GM21528 (cell line): ENCODE results near the gene DHX15.

Experiments
- ATAC-seq: cut with Tn5 transposase; IDR thresholded peaks from one replicate; pipeline ENCODE4 v1.9.1; 2021; ENCODE audit warnings: mild to moderate bottlenecking, moderate library complexity; ENCODE audit not compliant: unreplicated experiment, low FRiP score

DHX15 gene

DNA sequence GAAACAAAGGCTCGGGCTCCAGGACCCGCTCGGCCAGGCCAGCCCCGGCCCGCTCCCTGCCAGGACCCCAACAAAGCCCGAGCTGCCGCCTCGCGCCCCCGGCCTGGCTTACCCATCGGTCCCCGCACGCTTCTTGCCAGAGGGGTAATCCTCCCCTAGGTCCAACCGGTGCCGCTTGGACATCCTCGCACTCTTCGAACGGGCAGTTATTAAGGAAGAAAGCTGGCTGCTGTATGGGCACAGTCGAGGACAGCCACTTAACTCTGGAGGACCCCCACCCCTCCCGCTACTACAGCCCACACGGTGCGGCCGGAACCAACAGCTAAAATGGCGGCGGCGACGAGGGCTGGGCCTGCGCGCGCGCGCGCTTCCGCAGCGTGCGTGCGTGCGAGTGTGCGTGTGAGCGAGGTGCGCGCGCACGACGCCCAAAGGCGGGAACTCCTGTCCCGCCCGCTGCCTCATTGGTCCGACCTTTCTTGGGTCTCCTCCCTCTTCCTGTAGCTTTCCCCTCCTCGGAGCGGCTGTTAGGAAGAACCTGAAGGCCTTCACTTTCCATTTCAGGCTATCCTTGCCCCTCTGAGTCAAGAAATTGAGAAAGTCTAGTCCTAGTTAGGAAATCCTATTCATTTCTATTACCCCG lies at the start of gene DHX15:
Gene DHX15, minus strand, starts transcription at position 344 of the 640 bp plus-strand sequence. Its CDS starts 161 bp downstream, at position 183.
- ATAC-seq = peak; percentile 86

DNA sequence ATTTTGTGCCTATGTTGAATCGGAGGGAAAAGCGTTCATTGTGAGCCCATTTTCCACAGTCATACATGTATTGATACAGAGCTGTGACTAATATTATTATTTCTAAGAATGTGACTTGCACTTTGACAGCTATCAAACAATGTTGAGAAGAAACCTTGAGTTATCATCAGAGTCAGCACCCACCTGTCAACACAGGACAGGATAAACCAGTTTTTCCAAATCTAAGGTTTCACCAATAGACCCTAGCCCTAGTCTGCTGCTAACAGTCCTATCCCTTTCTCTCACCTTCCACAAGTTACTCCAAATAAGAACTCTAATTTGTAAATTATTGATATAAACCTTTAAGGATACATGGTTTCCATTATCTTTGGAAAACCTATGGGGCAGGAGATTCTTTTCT lies 47.7 kb upstream of the DHX15 start:
- ATAC-seq = no peak

DNA sequence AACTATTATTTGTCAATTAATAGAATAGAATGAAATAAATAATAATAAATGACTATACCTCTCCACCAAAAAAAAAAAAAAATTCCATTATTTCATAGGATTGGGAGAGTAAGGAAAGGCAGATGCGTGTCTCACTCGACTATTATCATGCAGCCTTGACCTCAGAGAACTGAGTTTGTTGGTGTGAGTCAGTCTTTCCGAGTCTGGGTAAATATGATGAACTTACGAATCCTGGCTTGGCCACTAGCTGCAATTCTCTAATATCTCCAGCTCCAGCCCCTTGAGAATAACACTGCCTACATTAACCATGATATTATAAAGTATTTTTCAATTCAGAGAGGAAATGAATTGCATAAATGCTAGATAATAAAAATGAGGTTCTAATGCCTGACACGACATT lies 46.6 kb upstream of the DHX15 start:
- no peak for ATAC-seq

DNA sequence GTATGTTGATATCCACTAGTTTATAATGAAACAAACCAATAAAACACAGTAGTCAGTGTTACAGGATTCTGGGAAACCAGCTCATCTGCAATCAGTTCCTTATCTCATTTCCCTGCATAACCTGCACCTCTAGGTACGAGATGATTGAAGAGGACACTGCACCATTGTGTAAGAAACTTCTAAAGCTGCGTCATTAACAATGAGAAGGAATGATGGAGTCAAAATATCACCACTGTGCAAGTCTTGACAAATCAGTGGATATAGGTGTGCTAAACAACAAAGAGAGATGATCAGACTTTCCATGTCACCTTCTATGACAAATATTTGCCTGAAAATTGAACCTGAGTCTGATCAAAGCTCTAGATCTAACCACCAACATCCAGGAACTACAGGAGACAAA lies 40.7 kb upstream of the DHX15 start:
- ATAC-seq = no peak

DNA sequence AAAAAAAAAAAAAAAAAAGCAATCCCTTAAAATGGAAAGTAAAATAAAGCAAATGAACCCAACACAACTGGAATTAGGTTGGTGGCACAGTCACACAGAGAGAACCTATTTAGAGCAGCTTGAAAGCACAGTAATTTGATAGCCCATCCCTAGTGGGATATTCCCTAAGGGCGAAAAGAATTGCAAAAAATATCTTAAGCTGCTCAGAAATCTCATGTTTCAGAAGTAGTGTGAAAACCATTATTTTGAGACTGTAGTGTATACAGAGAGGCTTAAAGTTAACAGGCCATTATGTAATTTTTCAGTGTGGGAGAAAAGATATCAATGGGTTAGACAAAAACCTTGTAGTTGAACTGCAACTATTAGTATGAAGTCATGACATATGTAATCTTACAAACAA lies 40.0 kb upstream of the DHX15 start:
- no peak for ATAC-seq

DNA sequence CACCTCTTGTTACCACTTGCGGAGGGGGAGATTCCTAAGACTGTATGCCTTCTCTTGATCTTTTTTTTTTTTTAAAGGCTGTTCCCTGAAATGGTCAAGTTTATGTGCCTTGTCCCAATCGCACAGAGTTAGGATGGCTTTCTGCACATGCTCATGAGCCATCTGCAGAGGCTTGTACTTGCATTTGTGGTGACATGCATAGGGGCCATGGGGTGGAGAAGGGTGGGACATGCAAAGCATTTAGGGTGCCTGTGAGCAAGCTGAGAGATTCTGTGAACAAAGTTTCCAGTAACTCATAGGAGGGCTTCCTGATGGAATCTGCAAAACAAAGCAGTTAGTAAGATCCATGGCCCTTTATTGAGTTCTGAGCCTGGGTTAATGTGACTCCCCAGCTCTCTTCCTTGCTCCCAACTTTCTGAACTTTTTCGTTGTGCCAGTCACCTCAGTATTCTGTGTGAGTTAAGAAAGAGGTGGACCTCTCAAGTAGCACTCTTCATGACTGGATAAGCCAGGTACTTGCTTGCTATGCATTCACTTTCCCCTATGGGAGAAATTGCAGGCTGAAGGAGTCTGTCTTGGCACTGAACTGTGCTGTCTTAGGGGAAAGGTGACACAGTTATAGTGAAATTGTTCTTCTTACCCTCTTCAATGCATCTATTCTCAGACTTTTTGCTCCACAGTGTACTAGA lies 37.9 kb upstream of the DHX15 start:
- no peak for ATAC-seq

DNA sequence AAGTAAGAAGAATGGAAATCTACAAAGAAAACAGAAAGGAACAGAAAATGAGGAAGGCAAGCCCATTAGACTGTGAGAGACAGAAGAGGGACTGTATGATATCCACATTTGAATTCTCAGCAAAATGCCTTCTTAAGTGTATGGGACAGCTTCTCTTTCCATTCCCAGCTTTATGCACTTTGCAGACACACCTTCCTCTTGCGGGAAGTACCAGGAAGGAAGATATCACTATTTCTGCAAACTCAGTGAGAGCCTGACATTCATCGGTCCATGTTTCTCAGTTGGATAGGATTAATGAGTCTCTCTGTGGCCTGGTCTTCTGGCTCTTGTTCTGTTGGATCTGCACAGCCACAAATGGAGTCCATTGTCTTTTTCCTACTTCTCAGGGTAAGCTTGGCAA lies 31.6 kb upstream of the DHX15 start:
- ATAC-seq = no peak

DNA sequence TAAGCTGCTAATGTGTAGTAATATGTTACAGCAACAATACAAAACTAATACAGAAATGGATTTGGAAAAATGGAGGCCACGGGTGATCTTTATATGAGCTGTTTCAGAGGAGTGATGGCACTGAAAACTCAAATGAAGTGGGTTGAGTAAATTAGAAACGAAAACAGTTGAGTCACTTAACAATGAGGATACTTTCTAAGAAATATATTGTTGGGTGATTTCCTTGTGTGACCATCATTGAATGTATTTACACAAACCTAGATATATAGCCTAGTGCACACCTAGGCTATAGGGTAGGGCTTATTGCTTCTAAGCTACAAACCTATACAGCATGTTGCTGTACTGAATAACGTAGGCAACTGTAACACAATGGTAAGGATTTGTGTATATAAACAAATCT lies 30.5 kb upstream of the DHX15 start:
- ATAC-seq = no peak

DNA sequence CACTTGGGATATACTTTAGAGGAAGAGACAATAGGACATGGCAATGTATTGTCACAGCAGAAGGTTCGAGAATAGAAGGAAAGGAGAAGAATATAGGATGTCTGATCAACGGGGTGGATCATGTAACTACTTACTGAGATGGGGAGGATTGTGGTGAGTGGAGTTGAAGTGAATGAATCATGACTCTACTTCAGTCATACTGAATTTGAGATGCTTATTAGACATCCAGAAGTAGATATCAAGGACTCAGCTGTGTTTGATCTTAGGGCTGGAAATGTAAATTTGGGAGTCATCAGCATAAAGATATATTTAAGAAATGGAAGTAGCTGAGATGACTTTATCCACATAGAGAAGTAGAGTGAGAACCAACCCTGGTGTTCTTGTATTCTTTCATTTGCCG lies 29.1 kb upstream of the DHX15 start:
- no peak for ATAC-seq

DNA sequence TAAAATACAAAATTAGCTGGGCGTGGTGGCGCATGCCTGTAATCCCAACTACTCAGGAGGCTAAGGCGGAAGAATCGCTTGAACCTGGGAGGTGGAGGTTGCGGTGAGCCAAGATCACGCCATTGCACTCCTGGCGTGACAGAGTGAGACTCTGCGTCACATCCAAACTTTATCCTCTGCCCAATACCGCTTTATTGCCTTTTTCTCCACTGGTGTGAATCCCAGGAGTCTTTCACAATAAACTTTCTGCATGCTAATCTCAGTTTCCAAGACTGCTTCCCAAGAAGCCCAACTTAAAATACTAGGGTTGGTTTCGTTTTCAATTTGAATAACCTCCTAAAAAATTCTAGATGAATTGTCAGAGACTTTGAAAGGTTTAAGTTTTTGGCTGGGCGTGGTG lies 27.2 kb upstream of the DHX15 start:
- ATAC-seq = no peak

DNA sequence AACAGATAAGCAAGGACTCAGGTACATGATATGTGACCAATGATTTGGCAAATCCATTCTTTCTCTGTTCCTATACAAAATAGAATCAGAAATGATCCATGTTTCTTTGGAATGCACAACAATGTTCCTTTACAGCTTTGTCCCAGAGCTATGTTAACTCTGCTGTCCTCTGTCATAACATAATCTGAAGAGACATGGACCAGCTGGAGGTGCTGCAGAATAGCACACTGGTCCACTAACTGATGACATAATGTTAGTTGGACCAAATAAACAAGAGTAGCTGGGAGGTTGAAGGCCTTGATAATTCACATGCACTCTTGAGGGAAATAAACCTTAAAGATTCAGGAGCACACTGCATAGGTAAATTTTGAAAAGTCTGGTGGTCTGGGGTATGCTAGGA lies 23.0 kb upstream of the DHX15 start:
- ATAC-seq = no peak

DNA sequence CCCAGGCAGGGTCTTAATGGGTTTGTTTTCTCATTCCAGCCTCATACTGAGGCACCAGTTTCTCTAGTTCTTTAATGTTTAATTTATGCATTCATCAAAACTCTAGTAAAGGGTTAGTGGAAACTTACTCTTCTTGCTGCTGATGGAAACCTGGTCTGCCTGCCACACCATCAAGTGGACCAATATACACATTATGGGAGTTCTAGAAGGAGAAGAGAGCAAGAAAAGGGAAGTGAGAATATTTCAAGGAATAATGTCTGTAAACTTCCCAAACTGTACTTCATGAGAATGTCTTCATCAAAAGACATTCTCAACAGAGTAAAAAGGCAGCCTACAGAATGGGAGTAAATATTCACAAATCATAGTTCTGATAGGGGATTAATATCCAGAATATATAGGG lies 20.9 kb upstream of the DHX15 start:
- no peak for ATAC-seq

DNA sequence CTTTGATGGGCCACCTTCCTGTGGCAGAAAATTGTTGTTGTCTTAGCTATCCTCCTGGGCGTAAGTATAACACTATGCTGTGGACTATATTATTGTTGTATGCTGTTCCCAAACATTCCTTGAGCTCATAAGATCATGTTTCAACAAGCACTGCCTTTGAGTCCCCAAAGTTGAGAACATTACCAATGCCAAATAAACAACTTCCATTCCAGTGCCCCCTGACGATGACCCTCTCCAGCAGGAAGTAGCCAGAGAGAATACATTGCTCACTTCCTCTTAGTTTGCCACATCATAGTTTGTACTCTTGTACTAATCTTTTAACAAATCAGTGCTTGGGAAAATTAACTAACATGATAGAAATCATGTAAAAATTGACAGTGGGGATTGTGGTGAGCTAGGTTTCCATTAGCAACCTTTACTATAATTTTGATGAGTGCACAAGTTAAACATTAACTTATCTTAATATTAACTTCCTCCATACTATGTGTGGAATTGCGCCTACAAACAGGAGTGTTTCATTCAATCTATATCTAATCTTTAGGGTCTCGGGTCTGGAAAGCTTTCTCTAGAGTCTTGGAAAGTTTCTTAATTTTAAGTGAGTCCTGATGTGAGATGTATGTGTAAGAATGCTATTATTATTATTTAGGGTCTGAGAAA lies 20.3 kb upstream of the DHX15 start:
- no peak for ATAC-seq

DNA sequence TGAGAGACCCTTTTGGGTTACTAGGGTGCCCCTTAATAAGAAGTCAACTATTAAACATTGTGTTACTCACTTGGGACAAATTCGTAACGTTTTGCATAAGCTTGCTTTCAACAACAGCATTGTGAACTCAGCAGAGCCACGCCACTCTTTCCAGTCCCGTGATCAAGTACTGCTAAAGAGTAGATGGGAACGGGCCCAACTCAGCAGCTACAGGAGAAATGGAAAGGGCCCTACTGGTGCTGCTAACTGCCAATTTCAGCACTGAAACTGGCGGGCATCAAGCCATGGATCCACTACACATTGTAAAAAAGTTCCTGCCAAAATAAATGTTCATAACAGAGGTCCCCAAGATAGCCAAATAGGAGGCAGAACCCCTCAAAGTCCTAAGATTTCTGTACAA lies 19.0 kb upstream of the DHX15 start:
- ATAC-seq = no peak

DNA sequence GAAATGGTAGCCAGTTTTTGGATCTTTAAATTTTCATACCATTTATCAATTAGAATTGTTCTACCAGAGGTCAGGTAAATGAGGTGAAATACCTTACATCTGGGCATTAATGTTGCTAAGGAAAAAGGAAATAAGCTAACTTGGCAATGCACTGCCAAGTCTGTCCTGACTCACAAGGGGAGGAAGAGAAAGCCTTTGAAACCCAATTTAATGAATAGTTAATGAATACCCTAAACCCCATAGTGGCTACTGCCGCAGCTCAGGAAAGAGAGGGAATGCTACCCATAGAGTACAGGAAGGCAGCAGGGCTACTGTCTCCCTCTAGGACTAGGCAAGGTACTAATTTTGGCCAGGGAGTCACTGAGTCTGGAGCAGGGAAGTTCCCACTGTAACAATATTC lies 16.8 kb upstream of the DHX15 start:
- ATAC-seq = no peak

DNA sequence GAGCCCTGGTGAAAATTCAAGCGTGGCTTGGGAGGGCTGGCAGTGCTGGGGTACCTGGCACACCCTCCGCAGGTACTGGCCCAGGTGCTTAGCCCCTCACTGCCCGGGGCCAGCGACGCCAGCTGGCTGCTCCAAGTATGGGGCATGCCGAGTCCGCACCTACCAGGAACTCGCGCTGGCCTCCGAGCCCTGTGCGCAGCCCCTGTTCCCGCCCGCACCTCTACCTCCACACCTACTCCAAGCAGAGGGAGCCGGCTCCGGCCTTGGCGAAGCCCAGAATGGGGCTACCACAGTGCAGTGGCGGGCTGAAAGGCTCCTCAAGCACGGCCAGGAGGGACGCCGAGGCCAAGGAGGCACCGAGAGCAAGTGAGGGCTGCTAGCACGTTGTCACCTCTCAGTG lies 14.9 kb upstream of the DHX15 start:
- ATAC-seq = no peak

DNA sequence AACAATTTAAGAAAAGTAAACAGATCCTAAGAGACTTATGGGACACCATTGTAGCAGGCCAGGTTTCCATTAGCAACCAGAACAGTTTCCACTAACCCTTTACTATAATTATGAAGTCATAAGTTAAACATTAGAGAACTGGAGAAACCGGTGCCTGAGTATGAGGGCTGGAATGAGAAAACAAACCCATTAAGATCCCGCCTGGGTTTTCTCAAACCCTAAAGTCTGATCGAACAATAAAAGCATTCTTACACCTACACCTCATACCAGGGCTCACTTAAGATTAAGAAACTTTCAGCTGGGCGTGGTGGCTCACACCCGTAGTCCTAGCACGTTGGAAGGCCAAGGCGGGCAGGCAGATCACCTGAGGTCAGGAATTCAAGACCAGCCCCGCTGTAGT lies 13.7 kb upstream of the DHX15 start:
- ATAC-seq = no peak

DNA sequence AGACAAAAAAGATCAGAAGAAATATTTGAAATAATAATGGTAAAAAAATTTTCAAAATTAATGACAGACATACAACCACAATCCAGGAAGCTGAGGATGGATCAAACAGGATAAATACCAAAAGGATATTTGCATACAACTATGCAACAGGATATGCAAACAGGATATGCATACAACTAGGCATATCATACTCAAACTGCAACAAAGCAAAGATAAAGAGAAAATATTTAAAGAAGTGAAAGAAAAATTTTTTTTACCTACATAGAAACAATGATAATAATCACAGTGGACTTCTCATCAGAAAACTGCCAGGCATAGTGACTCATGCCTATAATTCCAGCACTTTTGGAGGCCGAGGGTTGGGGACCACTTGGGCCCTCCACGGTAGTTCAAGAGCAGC lies 11.3 kb upstream of the DHX15 start:
- no peak for ATAC-seq

DNA sequence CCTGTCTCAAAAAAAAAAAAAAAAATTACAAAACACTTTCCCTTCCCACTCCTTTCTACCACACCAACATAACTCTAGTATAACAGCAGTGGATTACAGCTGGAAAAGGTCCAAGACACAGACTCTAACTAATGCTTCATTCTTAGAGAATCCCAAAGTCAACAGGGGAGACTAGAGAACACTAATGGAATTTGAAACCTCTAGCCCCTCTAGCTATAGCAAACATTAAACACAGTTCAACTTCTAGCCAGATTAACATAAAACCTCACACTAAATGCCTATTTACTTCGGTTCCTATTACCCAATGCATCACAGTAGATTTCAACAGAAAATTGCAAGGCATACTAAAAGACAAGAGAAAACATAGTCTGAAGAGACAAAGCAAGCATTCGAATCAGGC lies 10.5 kb upstream of the DHX15 start:
- ATAC-seq = no peak

DNA sequence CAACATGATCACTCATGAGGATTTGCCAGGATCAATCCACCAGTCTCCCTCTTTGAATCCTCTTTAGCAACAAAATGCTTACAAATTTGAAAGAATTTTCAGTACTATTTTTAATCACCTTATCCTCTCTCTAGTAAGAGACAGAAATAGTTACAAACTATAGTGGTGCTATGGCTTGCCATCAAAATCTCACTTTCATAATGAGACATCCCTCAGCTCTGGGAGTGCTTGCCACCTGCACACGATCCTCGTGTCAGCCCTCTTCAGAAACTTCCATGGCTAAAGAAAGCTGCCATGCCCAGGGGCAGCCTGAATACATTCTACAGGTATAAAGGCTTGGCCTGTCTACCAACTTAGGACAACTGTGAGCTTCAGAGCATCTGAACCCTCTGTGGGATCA lies 5.1 kb upstream of the DHX15 start:
- peak; percentile 56 for ATAC-seq

DNA sequence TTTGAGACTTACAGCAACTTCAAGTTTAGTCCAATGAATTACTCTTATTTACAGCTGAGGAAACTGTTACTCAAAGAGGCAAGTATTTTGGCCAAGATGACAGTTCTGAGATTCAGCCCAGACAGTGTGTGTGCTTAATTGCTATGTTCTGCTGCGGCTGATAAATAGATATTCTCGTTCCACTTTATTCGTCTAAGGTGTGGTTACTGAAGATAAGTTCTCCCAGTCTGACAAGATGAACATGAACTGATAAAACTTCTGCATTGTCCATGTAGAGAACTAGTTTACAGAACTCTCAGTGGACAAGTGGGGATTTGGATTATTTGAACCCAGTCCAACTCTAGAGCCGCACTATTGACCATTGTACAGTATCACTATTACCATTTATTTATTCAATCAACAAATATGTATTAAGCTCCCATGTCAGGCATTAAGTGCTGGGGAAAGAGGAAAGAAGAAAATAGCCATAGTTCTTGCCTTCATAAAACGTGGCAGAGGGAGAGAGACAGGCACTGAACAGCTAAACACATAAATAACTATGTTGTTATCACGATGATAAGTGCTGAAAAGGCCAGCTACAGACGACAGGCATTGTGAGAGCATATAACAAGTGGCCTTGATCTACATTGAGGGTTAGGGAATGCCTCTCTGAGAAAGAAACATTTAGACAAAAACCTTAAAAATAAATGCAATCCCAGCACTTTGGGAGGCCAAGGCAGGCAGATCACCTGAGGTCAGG lies 4.0 kb upstream of the DHX15 start:
- no peak for ATAC-seq
